Stimulated activated CD4-positive, alpha-beta T cell treated with anti-CD3 and anti-CD28 coated beads, Interleukin-4, amount 100 ng/mL, for 24 hours (primary cell): ENCODE results near the gene MRPL44.

ENCODE experiments used
- DNase-seq: peaks from one replicate; pipeline ENCODE4 v3.0.0-alpha.2; 2020

Gene MRPL44

DNA sequence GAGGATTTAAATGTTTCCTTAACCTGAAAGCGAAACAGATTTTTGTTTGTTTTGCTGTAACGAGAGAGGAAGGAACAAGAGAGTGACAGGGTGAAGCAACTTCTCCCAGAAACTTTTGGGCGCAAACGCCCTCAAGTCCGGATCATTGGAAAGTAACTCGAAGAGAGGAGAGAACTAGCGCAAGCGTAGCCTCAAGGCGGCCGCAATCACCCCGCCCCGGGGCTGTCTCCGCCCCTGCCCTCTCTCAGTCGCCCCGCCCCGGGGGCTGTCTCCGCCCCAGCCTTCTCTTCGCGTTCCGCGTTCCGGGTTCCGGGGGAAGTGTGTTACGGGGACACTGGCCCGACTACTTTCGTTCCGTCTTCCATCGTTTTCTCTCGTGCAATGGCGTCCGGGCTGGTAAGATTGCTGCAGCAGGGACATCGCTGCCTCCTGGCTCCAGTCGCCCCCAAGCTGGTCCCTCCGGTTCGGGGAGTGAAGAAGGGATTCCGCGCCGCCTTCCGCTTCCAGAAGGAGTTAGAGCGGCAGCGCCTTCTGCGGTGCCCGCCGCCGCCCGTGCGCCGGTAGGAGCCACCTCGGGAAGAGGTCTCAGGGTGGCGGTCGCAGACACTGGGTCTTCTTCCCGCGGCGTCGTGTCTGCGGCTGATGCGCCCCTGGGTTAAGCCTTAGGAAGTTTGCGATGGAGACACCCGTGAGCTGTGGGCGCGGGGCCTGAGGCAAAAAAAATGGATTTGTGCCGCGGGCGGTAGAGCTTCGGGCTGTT is at the start of gene MRPL44:
MRPL44 (plus strand) TSS at position 372 of the 760 bp plus-strand sequence; CDS start at position 382, 10 bp downstream.
- DNase-seq, result peak; percentile 98

DNA sequence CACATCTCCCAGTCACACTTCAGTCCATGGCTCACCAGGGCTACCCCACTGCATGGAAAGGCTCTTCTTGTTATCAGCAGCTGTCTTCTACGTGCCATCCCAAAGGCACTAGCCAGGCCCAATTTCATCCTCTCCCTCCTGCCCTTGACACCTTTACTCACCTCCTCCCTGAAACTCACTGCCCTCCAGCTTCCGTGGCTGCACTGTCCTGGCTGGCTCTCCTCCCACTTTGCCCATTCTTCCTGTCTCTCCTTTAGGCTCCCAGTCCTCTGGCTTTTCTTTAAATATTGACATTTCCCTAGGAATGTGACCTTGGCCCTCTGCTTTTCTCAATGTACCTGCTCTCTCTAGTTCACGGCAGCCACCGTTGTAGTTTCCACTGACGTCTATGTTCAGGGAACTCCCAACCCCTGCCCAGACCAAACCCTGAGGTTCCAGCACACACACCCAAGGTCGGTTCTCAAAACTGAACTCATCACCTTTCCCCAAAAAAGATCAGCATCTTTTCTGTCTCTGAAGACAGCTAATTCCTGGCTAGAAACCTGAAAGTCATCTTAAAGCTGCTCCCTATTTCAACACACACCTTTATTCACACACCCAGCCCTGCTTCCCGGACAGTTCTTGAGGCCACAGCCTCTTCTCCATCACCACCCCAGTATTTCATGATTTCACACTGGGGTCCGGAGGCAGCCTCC is 48.8 kb upstream of the MRPL44 start:
- DNase-seq, result no peak

DNA sequence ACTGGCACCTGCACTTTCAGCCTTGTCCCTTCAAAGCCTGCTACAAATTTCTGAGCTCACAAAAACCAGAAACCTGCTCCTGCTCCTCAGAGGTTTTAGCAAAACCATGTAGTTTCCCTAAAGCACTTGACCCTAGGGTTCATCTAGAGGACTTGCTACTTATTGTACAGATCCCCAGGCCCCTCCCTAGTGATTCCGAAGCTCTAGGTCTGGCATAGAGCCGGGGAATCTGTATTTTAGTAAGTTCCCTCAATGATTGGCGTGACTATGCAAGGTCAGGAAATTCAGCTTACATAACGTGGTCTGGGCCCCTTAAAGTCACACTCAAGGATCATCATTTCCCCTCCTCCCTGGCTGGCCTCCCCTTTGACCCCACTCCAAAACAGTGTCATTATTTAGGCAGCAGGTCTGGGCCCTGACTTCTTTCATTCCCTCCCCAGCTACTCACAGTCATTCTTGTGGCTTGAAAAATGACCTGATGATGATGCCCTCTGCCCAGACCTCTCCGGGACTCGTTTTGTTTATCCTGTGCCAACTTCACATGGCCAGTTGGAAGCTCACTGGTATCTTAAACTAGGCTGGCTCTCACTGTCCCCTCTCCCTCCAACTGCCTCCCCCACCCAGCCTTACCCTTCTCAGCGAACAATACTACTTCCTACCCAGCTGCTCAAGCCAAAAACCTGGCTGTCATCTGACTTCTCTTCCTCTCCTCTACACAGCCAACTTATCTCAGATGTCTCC is 48.1 kb upstream of the MRPL44 start:
- no peak for DNase-seq

DNA sequence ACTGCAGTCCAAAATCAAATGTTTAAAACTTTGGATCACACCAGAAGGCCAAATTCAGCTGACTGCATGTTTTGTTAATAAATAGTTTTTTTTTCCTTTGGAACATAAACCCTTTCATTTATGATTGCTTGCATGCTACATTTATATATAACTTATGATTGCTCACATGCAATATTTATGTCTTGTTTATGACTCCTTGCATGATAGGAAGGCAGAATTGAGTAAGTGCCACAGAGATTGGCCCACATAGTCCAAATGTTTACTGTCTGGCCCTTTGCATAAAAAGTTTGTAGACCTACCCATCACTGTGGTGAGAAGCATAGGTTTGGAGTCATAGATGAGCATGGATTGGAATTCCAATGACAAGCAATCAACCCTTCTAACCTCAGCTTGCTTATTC is 42.9 kb upstream of the MRPL44 start:
- no peak for DNase-seq

DNA sequence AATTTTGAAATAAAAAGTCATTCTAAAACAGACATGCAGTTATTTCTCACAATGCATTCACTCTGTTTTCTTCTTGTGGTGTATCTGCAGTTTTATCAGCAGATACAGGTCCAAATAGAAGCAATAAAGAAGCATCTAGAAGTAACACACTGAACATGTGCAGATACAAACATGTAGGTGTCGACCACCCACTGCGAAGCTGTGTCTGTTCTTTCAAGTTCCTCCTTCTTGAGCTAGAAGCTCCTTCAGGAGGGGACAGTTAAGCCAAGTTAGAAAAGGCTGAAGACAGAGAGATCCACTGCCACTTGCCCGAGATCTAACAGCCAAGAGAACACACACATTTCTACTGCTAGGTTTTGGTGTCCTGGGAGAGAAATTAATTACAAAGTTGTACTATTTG is 42.2 kb upstream of the MRPL44 start:
- no peak for DNase-seq

DNA sequence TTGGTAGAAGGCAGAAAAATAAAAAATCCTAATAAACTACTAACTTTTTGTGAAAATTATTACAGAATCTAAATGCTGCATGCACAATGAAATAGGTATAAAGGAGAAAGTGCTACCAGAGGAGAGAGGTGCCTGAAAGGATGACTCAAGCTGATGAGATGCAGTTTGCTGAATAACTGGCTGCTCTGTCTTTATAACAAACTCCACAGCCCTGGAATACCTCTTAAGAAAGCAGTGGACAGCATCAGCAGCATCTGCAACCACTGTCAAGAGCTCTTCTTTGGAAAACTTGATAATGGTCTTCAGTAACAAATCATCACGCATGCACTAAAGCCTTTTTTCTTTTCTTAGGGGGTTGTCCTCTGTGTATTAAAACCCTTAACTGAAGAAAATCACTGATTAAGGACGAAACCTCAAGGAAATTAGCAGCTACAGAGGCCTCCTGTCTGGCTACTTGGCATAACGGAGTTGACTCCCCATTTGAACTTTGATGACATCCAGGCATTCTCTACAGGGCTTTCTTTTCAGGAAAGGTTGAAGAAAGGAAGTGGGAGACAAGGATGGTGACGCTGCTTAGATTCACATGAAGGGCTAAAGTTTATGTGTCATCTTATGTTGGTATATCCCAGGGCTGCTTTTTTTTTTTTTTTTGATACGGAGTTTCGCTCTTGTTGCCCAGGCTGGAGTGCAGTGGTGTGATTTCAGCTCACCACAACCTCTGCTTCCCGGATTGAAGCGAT is 40.9 kb upstream of the MRPL44 start:
- DNase-seq, result no peak

DNA sequence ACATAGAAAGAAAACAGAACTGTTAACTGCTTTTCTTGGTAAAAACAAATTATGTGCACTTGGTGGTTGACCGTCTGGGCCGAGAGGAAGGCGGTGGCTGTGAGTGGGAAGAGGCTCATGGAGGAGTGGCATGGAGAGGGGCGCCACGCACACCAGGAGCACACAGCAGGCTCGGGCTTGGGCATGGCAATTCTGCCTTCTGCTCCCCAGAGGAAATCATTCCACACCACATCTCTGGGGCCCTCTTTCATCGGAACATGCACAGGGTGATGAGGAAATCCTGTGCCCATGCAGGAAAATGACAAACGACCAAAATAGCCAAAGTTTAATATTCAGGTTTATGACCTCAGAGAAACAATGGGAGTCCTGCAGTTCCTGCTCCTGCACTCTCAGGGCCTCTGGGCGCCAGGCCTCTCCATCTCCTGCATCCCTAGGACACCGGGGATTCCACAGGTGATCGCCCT is 38.6 kb upstream of the MRPL44 start:
- no peak for DNase-seq

DNA sequence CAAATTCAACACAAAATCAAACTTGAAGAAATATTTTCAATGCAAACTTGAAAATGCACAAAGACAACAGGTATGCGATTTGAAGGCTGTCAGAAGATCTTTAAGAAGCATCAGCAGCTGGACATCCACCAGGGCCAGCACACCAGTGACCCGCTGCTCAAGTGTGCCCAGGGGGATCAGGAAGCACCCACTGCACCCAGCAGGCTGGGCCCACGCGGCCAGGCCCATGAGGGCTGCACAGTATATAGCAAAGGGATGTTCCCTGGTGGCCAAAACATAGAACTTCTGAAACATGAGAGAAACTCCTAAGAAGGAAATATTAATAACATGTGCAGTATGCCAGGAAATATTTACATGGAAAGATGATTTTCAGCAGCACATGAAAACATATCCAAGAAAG is 37.2 kb upstream of the MRPL44 start:
- no peak for DNase-seq

DNA sequence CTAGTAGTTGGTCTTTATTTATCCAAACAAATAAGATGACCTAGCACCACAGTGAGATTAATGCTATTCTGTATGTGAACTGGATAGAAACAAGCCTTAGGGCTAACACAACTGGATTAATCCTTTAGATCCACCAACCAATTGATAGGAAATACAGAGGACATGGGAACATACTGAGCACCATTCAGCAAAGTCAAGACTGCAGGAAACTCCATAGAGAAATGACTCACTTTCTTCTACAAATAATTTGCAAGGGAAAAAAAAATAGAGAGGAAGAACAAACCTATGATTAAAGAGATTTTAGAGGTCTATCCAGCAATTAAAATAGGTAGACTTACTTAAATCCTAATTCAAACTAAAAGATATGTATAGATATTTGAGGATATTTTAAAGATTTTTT is 36.1 kb upstream of the MRPL44 start:
- DNase-seq, result no peak

DNA sequence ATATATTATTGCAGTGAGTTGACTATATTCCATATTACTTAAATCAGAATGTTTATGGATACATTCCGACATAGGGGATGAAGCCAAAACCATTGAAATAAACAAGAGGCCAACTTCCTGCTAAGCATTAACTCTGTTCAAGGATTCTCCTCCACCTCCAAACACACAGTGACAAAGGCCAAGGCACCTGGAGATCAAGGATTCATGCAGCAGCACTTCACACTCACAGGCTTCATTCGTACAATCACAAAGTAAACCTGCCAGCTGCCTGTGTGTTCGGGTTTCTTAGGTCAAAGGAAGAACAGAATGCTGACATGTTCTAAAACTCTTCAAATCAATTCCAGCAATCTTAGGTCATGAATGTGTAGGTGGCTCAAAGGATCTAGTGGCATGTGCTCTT is 35.0 kb upstream of the MRPL44 start:
- DNase-seq, result no peak

DNA sequence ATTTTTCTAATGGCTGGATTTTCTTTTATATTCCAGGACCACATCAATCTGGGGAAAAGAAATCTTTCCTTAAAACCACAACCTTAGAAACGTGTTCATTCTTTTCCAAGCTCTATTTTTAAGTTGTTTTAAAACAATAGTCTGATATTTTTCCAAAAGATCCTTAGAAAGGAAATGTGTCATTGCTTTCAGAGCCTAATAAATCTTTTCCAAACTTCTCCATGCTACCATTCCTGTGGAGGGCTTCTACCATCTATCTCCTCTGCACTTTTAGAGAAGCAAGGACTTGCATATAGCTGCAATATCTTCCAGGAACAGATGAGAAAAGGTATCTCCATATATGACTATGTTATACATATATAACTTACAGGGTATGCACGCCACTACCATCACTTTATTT is 33.3 kb upstream of the MRPL44 start:
- DNase-seq, result no peak

DNA sequence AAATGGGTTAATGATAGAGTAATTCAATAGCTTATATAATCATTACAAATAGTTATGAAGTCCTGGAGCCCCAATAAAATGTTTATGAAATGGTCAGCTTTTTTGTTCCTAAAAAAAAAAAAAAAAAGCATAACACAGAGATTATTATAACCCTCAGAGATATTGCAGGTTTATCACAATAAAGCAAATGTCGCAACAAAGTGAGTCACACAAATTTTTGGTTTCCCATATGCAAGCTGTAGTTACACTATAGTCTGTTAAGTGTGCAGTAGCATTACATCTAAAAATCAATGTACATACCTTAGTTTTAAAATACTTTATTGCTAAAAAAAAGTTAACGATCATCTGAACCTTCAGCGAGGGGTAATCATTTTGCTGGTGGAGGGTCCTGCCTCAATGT is 32.2 kb upstream of the MRPL44 start:
- no peak for DNase-seq

DNA sequence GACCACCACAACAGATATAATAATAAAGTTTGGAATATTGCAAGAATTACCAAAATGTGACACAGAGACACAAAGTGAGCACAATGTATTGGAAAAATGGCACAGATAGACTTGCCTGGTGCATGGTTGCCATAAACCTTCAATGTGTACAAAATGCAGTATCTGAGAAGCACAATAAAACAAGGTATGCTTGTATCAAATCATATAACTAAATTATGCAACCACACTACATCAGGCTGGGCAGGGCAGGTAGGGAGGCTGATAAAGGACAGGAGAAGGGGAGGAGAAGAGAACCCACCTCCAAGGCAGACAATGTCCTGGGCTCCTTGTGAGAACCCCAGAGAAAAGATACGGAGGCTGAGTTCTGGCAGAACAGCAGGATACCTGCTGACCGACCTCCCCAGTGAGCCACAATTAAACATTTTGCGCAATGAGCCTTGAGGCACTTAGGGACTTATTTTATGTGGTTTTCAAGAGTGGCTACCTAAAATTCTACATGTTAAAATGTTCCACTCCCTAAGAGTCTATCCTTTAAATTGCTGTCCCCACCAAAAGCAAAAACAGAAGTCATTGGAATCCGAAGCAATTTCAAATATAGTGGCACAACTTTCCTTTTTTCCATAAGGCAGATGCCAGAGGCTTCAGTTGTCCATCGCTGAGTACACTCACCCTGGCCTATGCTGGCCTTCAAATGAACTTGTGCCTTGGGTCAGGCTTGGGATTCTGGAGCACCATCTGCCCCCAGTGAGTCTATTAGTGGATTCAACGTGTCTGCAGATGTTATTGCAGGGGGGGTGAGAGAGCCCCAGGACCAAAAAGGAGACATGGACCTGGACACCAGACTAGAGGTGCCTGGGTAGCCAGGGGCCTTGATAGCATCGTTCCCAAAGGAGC is 28.9 kb upstream of the MRPL44 start:
- no peak for DNase-seq

DNA sequence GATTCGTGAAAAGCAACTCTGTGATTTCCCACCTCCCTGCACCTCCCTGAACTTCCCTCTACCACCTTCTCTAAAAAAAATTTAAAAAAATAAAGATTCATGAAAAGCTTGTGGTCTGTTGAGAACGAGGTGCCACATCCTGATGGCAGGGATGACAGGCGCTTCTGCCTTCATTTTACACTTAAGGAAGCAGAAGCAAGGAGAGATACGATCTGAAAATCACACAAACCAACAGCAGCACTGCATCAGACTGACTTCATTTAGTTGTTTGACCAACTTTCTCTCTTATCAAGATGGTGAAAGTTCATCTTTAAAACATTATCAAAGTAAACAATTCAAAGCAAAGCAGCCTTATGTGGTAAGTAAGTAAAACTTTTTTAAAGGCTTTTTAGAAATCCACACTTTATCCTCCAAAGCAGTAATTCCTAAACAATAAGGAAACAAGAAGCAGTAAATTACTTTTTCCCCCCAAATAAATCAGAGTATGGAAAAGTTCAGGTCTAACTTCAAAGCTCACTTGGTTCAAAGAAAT is 27.6 kb upstream of the MRPL44 start:
- no peak for DNase-seq

DNA sequence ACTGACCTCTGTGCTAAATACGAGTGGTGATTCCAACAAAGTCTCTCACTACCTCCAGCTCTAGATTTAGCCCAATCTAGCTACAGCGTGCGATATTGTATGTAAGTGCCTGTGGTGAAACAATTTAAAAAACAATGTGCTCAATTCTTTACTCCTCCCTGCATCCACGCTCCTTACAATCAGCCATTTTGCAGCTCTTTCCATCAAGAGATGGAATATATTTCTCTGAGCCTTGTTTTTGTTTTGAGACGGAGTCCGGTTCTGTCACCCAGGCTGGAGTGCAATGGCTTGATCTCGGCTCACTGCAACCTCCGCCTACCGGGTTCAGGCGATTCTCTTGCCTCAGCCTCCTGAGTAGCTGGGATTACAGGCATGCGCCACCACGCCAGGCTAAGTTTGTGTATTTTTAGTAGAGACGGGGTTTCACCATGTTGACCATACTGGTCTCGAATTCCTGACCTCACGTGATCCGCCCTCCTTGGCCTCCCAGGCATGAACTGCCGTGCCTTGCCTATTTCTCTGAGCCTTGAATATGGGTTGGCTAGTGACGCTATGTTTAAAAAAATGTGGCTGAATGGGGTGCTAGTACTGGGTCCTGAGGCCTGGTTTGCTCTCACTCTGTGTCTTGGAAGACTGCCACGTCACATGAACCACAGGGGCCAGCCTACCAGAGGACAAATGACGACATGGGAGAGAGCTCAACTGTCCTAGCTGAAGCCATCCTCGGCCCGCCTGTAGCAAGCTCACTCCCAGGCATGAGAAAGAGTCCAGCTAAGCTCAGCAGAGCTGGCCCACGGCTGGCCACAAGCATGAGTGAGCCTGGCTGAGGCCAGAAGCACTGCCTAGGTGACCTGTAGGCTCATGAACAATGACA is 26.9 kb upstream of the MRPL44 start:
- DNase-seq, result no peak

DNA sequence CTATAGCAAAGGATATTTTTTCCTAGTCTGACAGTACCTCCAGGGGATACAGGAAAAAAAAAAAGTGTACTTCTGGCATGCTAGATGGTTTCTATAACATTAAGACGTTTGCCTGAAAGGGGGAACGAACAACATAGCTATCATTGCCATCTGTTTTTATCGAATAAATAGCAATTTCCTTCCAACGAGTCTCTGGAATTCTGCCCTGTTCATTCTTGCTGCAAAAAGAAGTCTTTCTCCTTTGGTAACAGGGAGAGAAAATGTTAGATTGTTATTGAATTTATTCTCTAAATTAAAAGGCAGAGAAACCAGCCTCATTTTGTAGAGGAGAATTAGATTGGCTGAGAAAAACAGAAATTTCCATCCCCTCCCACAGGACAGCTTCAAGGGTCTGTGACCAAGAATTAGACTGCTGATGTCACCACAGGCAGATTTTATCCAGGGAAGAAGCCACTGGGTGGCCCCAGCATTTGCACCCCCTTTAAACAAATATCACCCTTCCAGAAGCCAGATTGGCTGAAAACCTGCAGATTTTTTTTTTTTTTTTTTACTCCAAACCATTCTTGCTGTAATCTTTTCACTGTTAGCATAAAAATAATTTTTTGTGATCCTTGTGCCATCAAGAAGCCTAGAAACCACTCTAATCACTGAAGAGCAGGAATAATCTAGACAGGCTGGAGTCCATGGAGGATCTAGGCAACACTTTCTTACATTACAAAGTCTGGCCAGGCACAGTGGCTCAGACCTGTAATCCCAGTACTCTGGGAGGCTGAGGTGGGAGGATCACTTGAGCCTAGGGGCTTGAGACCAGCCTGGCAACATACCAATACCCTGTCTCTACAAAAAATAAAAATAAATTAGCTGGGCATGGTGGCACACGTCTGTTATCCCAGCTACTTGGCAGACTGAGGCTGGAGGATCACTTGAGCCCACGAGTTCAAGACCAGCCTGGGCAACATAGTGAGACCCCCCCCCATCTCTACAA is 24.2 kb upstream of the MRPL44 start:
- DNase-seq, result no peak

DNA sequence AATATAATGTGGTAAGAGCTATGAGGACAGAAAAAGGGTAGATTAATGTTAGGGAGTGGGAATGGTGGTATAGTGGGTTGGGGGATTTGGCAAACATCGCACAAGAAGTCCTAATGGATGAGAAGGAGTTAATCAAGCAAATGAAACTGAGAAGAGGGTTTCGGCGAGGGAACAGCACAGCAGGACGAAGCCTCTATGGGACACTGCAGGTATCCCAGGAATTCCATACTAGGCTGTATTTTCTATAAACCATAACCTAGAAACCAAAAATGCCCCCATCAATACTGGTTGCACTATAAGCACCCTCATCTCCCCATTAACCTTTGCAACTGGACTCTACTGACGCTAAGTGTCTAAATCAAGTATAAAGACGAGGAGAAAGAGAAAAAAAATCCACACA is 22.4 kb upstream of the MRPL44 start:
- no peak for DNase-seq

DNA sequence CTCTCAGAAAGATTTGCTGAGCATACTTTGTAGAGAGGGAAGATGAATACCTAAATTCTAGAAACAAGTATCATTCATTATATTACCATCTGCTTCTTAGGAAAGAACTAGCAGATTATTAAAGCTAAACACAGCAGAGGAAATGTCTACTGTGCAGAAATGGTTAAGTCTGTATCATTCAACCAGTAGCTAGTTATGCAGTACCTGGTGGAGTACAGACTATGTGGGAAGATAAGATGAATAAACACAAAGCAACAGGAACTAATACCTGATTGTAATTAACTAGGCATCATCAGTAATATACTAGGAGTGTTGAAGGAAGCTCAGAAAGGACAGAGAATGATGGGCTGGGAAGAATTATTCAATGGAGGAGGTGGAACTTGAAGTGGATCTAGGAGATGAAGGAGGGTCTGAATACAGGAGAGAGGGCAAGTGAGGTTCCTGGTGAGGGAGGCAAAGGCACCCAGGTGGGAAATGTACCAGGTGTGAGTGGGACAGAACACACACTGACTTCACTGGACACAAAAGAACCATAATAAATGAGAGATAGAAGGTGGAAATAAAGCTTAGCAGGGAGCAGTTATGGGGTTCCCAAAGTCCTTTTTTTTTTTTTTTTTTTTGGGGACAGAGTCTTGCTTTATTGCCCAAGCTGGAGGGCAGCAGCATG is 21.7 kb upstream of the MRPL44 start:
- DNase-seq, result no peak

DNA sequence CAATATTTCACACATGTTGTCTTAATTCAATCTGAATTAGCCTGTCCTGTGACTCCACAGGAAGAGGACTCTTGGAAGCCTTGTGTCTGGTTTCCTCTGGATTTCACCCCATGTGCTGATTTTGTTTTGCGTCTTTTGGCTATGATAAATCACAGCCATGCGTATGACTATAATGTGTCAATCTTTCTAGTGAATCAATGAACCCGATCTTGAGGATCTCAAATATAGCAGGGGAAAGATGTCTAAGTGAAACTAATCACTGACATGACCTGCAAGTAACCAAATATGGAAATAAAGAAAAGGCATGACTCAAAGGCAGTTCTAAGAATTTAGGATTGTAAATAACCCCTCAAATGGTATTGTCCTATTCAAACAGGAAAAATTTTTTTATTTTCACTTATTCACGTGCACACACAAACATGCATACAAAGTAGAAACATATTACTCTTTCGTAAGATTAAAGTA is 20.4 kb upstream of the MRPL44 start:
- DNase-seq, result no peak
